ENCODE results near the gene MLXIP. TPM values are rescaled to one million over a fixed set of nuclear protein-coding genes. Genes with fewer than 3 reads are reported as not detected.
"Not testable (repeated sequence)": the region's sequence is repeated elsewhere in the genome, so short reads cannot be mapped to it uniquely, and the experiment has no call there.

The MLXIP gene
- polyA plus RNA-seq, 2 donors: 8.2 to 18.0 TPM

DNA sequence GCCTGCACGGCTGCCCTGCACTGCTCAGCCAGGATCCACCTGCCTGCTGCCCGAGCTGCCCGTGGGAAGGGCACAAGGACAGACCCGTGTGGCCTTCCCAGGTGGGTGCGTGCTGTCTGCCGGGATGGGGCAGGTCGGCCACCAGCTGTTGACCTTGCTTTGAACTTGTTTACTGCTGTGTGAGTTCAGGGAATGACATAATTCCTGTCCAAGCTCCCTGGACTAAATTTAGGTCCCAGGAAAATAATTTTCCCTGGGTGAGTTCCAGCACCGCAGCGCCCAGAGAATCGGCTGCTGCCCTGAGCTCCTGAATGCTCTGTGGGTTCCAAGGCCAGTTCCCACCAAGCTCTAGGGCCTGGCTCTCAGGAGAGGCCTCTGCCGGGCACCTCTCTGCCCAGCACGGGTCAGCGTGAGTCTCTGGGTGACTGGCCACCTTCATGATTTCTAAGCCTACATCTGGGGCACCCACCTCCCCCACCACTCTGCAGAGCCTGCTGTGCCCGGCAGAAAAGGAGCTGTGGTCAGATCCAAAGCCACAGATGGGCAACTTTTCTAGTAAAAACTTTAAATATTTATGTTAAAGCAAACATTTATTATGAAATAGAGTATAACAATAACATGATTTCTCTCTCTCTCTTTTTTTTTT is 27.2 kb upstream of the MLXIP start:
- peak overlapping the region in 1 of 2 donors; percentile 38 for H3K27ac ChIP-seq (ENCODE audit: low read depth in 2 of 2, low read length in 1 of 2)
- WGBS, 2 donors: 42 to 53% methylated on average over 14 of the region's 14 CpGs
- H3K27me3 ChIP-seq (ENCODE audit: control insufficient read depth in 1 of 2, insufficient read depth in 2 of 2, low read length in 2 of 2): no peaks in the 10 kb centered on the region
- H3K4me3 ChIP-seq (ENCODE audit: low read depth in 1 of 2, low read length in 2 of 2): no peak overlapping the region
- H3K9me3 ChIP-seq (ENCODE audit: control insufficient read depth in 2 of 2, insufficient read depth in 1 of 2, low read depth in 1 of 2, low read length in 1 of 2): no peaks in the 10 kb centered on the region
- peaks cover 0 to 3% of the 10 kb centered on the region in 2 donors for H3K36me3 ChIP-seq (ENCODE audit: control insufficient read depth in 2 of 2, insufficient read depth in 2 of 2, low read length in 1 of 2)
- no peaks in the 10 kb centered on the region for H3K4me1 ChIP-seq (ENCODE audit: control insufficient read depth in 2 of 2, insufficient read depth in 2 of 2, low read length in 1 of 2)

DNA sequence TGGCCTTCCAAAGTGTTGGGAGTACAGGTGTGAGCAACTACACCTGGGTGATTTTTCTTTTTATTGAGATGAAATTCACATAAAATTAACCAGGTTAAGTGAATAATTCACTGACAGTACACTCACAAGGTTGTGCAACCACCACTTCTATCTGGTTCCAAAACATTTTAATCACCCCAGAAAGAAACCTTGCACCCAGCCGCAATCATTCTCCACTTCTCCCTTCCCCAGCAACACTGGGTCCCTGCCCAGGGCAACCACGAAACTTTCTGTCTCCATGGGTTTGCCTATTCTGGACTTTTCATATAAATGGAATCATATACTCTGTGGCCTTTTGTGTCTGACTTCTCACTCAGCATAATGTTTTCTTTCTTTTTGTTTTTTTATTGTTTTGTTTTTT is 26.3 kb upstream of the MLXIP start:
- H3K27ac ChIP-seq (ENCODE audit: low read depth in 2 of 2, low read length in 1 of 2): no peak overlapping the region

GRCh38 chr12:122054842-122055520 is 23.6 kb upstream of the MLXIP start:
- no peak overlapping the region for H3K27ac ChIP-seq (ENCODE audit: low read depth in 2 of 2, low read length in 1 of 2)
- no peaks in the 10 kb centered on the region for H3K27me3 ChIP-seq (ENCODE audit: control insufficient read depth in 1 of 2, insufficient read depth in 2 of 2, low read length in 2 of 2)
- H3K9me3 ChIP-seq (ENCODE audit: control insufficient read depth in 2 of 2, insufficient read depth in 1 of 2, low read depth in 1 of 2, low read length in 1 of 2): no peaks in the 10 kb centered on the region
- H3K4me1 ChIP-seq (ENCODE audit: control insufficient read depth in 2 of 2, insufficient read depth in 2 of 2, low read length in 1 of 2): no peaks in the 10 kb centered on the region
- H3K4me3 ChIP-seq (ENCODE audit: low read depth in 1 of 2, low read length in 2 of 2): no peak overlapping the region
- peaks cover 0 to 6% of the 10 kb centered on the region in 2 donors for H3K36me3 ChIP-seq (ENCODE audit: control insufficient read depth in 2 of 2, insufficient read depth in 2 of 2, low read length in 1 of 2)
- WGBS, 2 donors: 88 to 91% methylated on average over 27 of the region's 27 CpGs

More for the DNA sequence above, 26.3 kb upstream of the MLXIP start:
- WGBS, 2 donors: 69 to 79% methylated on average over 2 of the region's 2 CpGs
- Histone ChIP-seq H3K9me3 (ENCODE audit: control insufficient read depth in 2 of 2, insufficient read depth in 1 of 2, low read depth in 1 of 2, low read length in 1 of 2) (no peaks in the 10 kb centered on the region), H3K4me1 (ENCODE audit: control insufficient read depth in 2 of 2, insufficient read depth in 2 of 2, low read length in 1 of 2) (no peaks in the 10 kb centered on the region), H3K4me3 (ENCODE audit: low read depth in 1 of 2, low read length in 2 of 2) (no peak overlapping the region), H3K27me3 (ENCODE audit: control insufficient read depth in 1 of 2, insufficient read depth in 2 of 2, low read length in 2 of 2) (no peaks in the 10 kb centered on the region), H3K36me3 (ENCODE audit: control insufficient read depth in 2 of 2, insufficient read depth in 2 of 2, low read length in 1 of 2) (peaks cover 0 to 3% of the 10 kb centered on the region in 2 donors)

GRCh38 chr12:122056406-122056805 is 22.1 kb upstream of the MLXIP start:
- not testable (repeated sequence) for H3K36me3 ChIP-seq (ENCODE audit: control insufficient read depth in 2 of 2, insufficient read depth in 2 of 2, low read length in 1 of 2); H3K4me3 ChIP-seq (ENCODE audit: low read depth in 1 of 2, low read length in 2 of 2); H3K4me1 ChIP-seq (ENCODE audit: control insufficient read depth in 2 of 2, insufficient read depth in 2 of 2, low read length in 1 of 2); H3K9me3 ChIP-seq (ENCODE audit: control insufficient read depth in 2 of 2, insufficient read depth in 1 of 2, low read depth in 1 of 2, low read length in 1 of 2); H3K27me3 ChIP-seq (ENCODE audit: control insufficient read depth in 1 of 2, insufficient read depth in 2 of 2, low read length in 2 of 2); H3K27ac ChIP-seq (ENCODE audit: low read depth in 2 of 2, low read length in 1 of 2)
- 95% methylated on average over 7 of the region's 7 CpGs for WGBS, 2 donors

- Histone ChIP-seq H3K4me3 (ENCODE audit: low read depth in 1 of 2, low read length in 2 of 2) (no peak overlapping the region), H3K4me1 (ENCODE audit: control insufficient read depth in 2 of 2, insufficient read depth in 2 of 2, low read length in 1 of 2) (no peaks in the 10 kb centered on the region), H3K27me3 (ENCODE audit: control insufficient read depth in 1 of 2, insufficient read depth in 2 of 2, low read length in 2 of 2) (no peaks in the 10 kb centered on the region), H3K36me3 (ENCODE audit: control insufficient read depth in 2 of 2, insufficient read depth in 2 of 2, low read length in 1 of 2) (peaks cover 0 to 6% of the 10 kb centered on the region in 2 donors), H3K27ac (ENCODE audit: low read depth in 2 of 2, low read length in 1 of 2) (no peak overlapping the region), H3K9me3 (ENCODE audit: control insufficient read depth in 2 of 2, insufficient read depth in 1 of 2, low read depth in 1 of 2, low read length in 1 of 2) (no peaks in the 10 kb centered on the region)
- 95 to 96% methylated on average over 11 of the region's 11 CpGs for WGBS, 2 donors
Observed at GRCh38 chr12:122057007-122057735, 21.4 kb upstream of the MLXIP start.

GRCh38 chr12:122057769-122058168 is 20.8 kb upstream of the MLXIP start:
- peaks cover 2 to 3% of the 10 kb centered on the region in 2 donors for H3K4me1 ChIP-seq (ENCODE audit: control insufficient read depth in 2 of 2, insufficient read depth in 2 of 2, low read length in 1 of 2)
- H3K27ac ChIP-seq (ENCODE audit: low read depth in 2 of 2, low read length in 1 of 2): no peak overlapping the region
- peaks cover 0 to 6% of the 10 kb centered on the region in 2 donors for H3K36me3 ChIP-seq (ENCODE audit: control insufficient read depth in 2 of 2, insufficient read depth in 2 of 2, low read length in 1 of 2)
- H3K27me3 ChIP-seq (ENCODE audit: control insufficient read depth in 1 of 2, insufficient read depth in 2 of 2, low read length in 2 of 2): no peaks in the 10 kb centered on the region
- no peak overlapping the region for H3K4me3 ChIP-seq (ENCODE audit: low read depth in 1 of 2, low read length in 2 of 2)
- WGBS, 2 donors: 93 to 96% methylated on average over 3 of the region's 3 CpGs
- H3K9me3 ChIP-seq (ENCODE audit: control insufficient read depth in 2 of 2, insufficient read depth in 1 of 2, low read depth in 1 of 2, low read length in 1 of 2): no peaks in the 10 kb centered on the region

DNA sequence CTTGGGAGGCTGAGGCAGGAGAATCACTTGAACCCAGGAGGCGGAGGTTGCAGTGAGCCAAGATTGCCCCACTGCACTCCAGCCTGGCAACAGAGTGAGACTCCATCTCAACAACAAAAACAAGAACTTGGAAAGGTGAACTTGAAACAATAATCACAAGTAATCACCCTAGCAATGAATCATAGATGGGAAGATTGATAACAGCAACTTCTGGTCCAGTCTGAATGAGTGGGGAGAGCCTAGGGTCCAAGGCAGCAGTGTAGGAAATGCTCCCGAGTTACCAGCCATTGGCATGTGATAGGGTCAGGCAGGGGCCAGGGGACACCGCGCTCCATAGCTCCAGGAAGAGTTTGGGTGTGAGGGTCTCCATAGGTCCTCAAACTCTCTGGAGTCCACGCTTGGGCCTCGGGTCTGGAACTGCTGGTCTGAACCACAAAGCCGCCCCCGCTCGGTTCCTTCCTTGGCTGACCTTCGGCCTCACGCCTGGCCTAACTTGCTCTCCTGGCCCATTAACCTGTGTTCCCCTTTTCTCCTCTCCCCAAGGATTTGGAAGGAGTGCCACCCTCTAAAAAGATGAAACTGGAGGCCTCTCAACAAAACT is 19.9 kb upstream of the MLXIP start:
- Histone ChIP-seq H3K27me3 (ENCODE audit: control insufficient read depth in 1 of 2, insufficient read depth in 2 of 2, low read length in 2 of 2) (no peaks in the 10 kb centered on the region), H3K9me3 (ENCODE audit: control insufficient read depth in 2 of 2, insufficient read depth in 1 of 2, low read depth in 1 of 2, low read length in 1 of 2) (no peaks in the 10 kb centered on the region), H3K36me3 (ENCODE audit: control insufficient read depth in 2 of 2, insufficient read depth in 2 of 2, low read length in 1 of 2) (peaks cover 0 to 6% of the 10 kb centered on the region in 2 donors), H3K4me3 (ENCODE audit: low read depth in 1 of 2, low read length in 2 of 2) (no peak overlapping the region), H3K27ac (ENCODE audit: low read depth in 2 of 2, low read length in 1 of 2) (no peak overlapping the region), H3K4me1 (ENCODE audit: control insufficient read depth in 2 of 2, insufficient read depth in 2 of 2, low read length in 1 of 2) (peaks cover 5 to 8% of the 10 kb centered on the region in 2 donors)
- WGBS, 2 donors: 93 to 97% methylated on average over 11 of the region's 11 CpGs

DNA sequence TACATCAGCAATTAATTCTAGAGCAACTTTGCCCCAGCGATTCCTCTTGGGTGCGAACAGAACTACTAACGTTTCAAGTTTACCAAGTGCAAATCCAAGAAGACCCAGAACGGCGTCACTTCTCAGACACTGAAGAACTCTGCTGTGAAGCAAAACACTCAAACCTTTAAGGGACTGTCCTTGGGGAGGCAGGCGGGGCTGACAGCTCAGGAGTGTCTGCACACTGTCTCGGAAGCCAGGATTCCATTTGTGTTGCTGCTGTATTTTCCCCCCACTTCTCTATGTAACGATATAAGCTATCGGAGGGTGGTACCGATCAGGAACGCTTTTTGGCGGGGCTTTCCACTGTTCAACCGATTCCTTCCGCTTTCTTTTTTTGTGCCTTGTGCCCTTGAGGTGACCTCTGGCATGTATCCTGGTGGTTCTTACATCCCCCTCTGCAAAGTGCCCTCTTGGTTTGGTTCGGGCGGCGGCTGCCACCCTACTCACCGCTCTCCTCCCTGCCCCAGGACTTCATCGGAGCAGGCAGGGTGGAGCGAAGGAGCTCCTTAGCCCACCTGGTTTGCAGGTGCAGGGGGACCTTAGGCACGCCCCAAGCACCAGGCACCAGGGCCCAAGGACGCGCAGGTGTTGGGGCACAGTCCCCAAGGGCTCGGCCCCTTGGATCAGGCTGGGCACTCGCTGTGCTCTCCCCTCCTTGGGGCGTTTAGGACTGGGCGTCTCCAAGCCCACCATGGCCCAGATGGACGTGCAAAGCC is 19.2 kb upstream of the MLXIP start:
- H3K4me3 ChIP-seq (ENCODE audit: low read depth in 1 of 2, low read length in 2 of 2): no peak overlapping the region
- no peaks in the 10 kb centered on the region for H3K27me3 ChIP-seq (ENCODE audit: control insufficient read depth in 1 of 2, insufficient read depth in 2 of 2, low read length in 2 of 2)
- 92 to 93% methylated on average over 28 of the region's 28 CpGs for WGBS, 2 donors
- peaks cover 6 to 8% of the 10 kb centered on the region in 2 donors for H3K4me1 ChIP-seq (ENCODE audit: control insufficient read depth in 2 of 2, insufficient read depth in 2 of 2, low read length in 1 of 2)
- H3K9me3 ChIP-seq (ENCODE audit: control insufficient read depth in 2 of 2, insufficient read depth in 1 of 2, low read depth in 1 of 2, low read length in 1 of 2): no peaks in the 10 kb centered on the region
- peaks cover 0 to 6% of the 10 kb centered on the region in 2 donors for H3K36me3 ChIP-seq (ENCODE audit: control insufficient read depth in 2 of 2, insufficient read depth in 2 of 2, low read length in 1 of 2)
- no peak overlapping the region for H3K27ac ChIP-seq (ENCODE audit: low read depth in 2 of 2, low read length in 1 of 2)

DNA sequence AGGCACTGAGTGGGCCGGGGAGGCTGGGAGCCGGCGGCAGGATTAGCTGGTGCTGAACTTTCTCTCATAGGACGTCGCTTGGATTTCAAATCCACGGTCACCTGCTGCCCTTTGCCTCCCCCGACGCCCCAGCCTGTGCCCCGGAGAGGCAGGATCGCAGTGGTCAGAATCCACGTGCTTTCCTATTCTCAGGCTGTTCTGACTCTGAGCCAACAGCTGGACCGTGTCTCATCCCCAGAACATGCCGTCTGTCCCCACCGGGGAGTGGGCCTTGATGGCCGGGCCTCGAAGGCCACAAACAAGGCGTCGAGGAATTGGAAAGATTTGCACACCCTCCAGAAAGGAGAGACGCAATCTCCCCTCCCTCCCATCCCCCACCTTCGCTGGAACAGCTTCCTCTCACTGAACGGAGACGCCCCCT is 18.5 kb upstream of the MLXIP start:
- no peak overlapping the region for H3K27ac ChIP-seq (ENCODE audit: low read depth in 2 of 2, low read length in 1 of 2)
- H3K9me3 ChIP-seq (ENCODE audit: control insufficient read depth in 2 of 2, insufficient read depth in 1 of 2, low read depth in 1 of 2, low read length in 1 of 2): no peaks in the 10 kb centered on the region
- H3K4me3 ChIP-seq (ENCODE audit: low read depth in 1 of 2, low read length in 2 of 2): no peak overlapping the region
- peaks cover 0 to 3% of the 10 kb centered on the region in 2 donors for H3K36me3 ChIP-seq (ENCODE audit: control insufficient read depth in 2 of 2, insufficient read depth in 2 of 2, low read length in 1 of 2)
- no peaks in the 10 kb centered on the region for H3K27me3 ChIP-seq (ENCODE audit: control insufficient read depth in 1 of 2, insufficient read depth in 2 of 2, low read length in 2 of 2)
- WGBS, 2 donors: 72 to 74% methylated on average over 22 of the region's 22 CpGs
- peaks cover 6 to 8% of the 10 kb centered on the region in 2 donors for H3K4me1 ChIP-seq (ENCODE audit: control insufficient read depth in 2 of 2, insufficient read depth in 2 of 2, low read length in 1 of 2)

All from esophagus (tissue), 2 donors.